Adipocyte (in vitro differentiated cells): Measurements from ENCODE around the gene ARFGEF3.
A peak's percentile ranks its signal among the peaks of the same experiment; 100 is the strongest.

Experiments
- DNase-seq: peaks from one replicate; pipeline ENCODE4 v3.0.0-alpha.2; 2015; ENCODE audit warnings: low read depth
- H3K27me3 ChIP-seq: replicated peaks from 2 replicates; pipeline ENCODE4 v1.7.0; 2013; ENCODE audit warnings: mild to moderate bottlenecking, low read length, moderate library complexity; ENCODE audit not compliant: control insufficient read depth, insufficient read depth
- H3K36me3 ChIP-seq: 2 replicates; pipeline ENCODE4 v1.7.0; 2013; ENCODE audit warnings: low read length, mild to moderate bottlenecking, moderate library complexity; ENCODE audit not compliant: control insufficient read depth, insufficient read depth, severe bottlenecking
- H3K4me1 ChIP-seq: 2 replicates; pipeline ENCODE4 v1.7.0; 2013; ENCODE audit warnings: mild to moderate bottlenecking, low read length, moderate library complexity; ENCODE audit not compliant: control insufficient read depth, insufficient read depth
- H3K4me3 ChIP-seq: 2 replicates; pipeline ENCODE4 v1.7.0; 2013; ENCODE audit warnings: mild to moderate bottlenecking, low read length, moderate library complexity
- H3K9ac ChIP-seq: 2 replicates; pipeline ENCODE4 v1.7.0; 2013; ENCODE audit warnings: mild to moderate bottlenecking, low read length, moderate library complexity
- H3K9me3 ChIP-seq: 2 replicates; pipeline ENCODE4 v1.7.0; 2013; ENCODE audit warnings: mild to moderate bottlenecking, low read length, moderate library complexity; ENCODE audit not compliant: control insufficient read depth

Gene ARFGEF3

GRCh38 chr6:138245751-138246150, 84.0 kb downstream of the ARFGEF3 start:
- Histone ChIP-seq H3K27me3 (no peaks in the 10 kb centered on the region), H3K36me3 (no peaks in the 10 kb centered on the region), H3K4me1 (peaks cover 4% of the 10 kb centered on the region), H3K9ac (no peak overlapping the region), H3K4me3 (no peak overlapping the region), H3K9me3 (no peaks in the 10 kb centered on the region)
- no peak for DNase-seq

- Histone ChIP-seq H3K4me3 (no peak overlapping the region), H3K27me3 (no peaks in the 10 kb centered on the region), H3K9ac (no peak overlapping the region), H3K4me1 (peaks cover 13% of the 10 kb centered on the region), H3K9me3 (no peaks in the 10 kb centered on the region), H3K36me3 (no peaks in the 10 kb centered on the region)
- no peak for DNase-seq
Measured at GRCh38 chr6:138246650-138247440, 85.1 kb downstream of the ARFGEF3 start.

GRCh38 chr6:138248011-138248410, 86.3 kb downstream of the ARFGEF3 start:
- no peaks in the 10 kb centered on the region for H3K27me3 ChIP-seq
- no peaks in the 10 kb centered on the region for H3K36me3 ChIP-seq
- H3K9ac ChIP-seq: no peak overlapping the region
- no peaks in the 10 kb centered on the region for H3K9me3 ChIP-seq
- H3K4me1 ChIP-seq: peaks cover 13% of the 10 kb centered on the region
- H3K4me3 ChIP-seq: no peak overlapping the region
- no peak for DNase-seq

- Histone ChIP-seq H3K9ac (no peak overlapping the region), H3K4me3 (no peak overlapping the region), H3K9me3 (no peaks in the 10 kb centered on the region), H3K36me3 (no peaks in the 10 kb centered on the region), H3K4me1 (peaks cover 13% of the 10 kb centered on the region), H3K27me3 (no peaks in the 10 kb centered on the region)
- no peak for DNase-seq
Measured at GRCh38 chr6:138248878-138249277, 87.1 kb downstream of the ARFGEF3 start.

GRCh38 chr6:138250053-138250452, 88.3 kb downstream of the ARFGEF3 start:
- no peak for DNase-seq
- Histone ChIP-seq H3K4me1 (peaks cover 13% of the 10 kb centered on the region), H3K4me3 (no peak overlapping the region), H3K27me3 (no peaks in the 10 kb centered on the region), H3K36me3 (no peaks in the 10 kb centered on the region), H3K9ac (no peak overlapping the region), H3K9me3 (no peaks in the 10 kb centered on the region)

- DNase-seq: peak; percentile 14
- Histone ChIP-seq H3K9me3 (no peaks in the 10 kb centered on the region), H3K27me3 (no peaks in the 10 kb centered on the region), H3K4me1 (peaks cover 13% of the 10 kb centered on the region), H3K9ac (no peak overlapping the region), H3K4me3 (peak overlapping the region; percentile 69), H3K36me3 (no peaks in the 10 kb centered on the region)
Measured at GRCh38 chr6:138250513-138251247, 88.9 kb downstream of the ARFGEF3 start.

GRCh38 chr6:138253731-138254130, 92.0 kb downstream of the ARFGEF3 start:
- DNase-seq: no peak
- Histone ChIP-seq H3K4me1 (peaks cover 13% of the 10 kb centered on the region), H3K9me3 (no peaks in the 10 kb centered on the region), H3K27me3 (peaks cover 3% of the 10 kb centered on the region), H3K9ac (no peak overlapping the region), H3K36me3 (no peaks in the 10 kb centered on the region), H3K4me3 (no peak overlapping the region)

GRCh38 chr6:138255443-138255842, 93.7 kb downstream of the ARFGEF3 start:
- Histone ChIP-seq H3K9me3 (no peaks in the 10 kb centered on the region), H3K4me1 (peaks cover 12% of the 10 kb centered on the region), H3K36me3 (no peaks in the 10 kb centered on the region), H3K4me3 (no peak overlapping the region), H3K27me3 (peaks cover 6% of the 10 kb centered on the region), H3K9ac (no peak overlapping the region)
- no peak for DNase-seq

GRCh38 chr6:138257638-138258040, 95.9 kb downstream of the ARFGEF3 start:
- H3K9ac ChIP-seq: no peak overlapping the region
- peaks cover 10% of the 10 kb centered on the region for H3K27me3 ChIP-seq
- H3K36me3 ChIP-seq: no peaks in the 10 kb centered on the region
- H3K9me3 ChIP-seq: no peaks in the 10 kb centered on the region
- H3K4me1 ChIP-seq: no peaks in the 10 kb centered on the region
- DNase-seq: no peak
- H3K4me3 ChIP-seq: no peak overlapping the region

GRCh38 chr6:138258197-138258596, 96.5 kb downstream of the ARFGEF3 start:
- Histone ChIP-seq H3K9ac (no peak overlapping the region), H3K36me3 (no peaks in the 10 kb centered on the region), H3K9me3 (no peaks in the 10 kb centered on the region), H3K4me3 (no peak overlapping the region), H3K4me1 (no peaks in the 10 kb centered on the region), H3K27me3 (peaks cover 10% of the 10 kb centered on the region)
- DNase-seq: no peak

- no peak overlapping the region for H3K4me3 ChIP-seq
- no peak for DNase-seq
- H3K36me3 ChIP-seq: no peaks in the 10 kb centered on the region
- peaks cover 10% of the 10 kb centered on the region for H3K27me3 ChIP-seq
- no peaks in the 10 kb centered on the region for H3K4me1 ChIP-seq
- H3K9ac ChIP-seq: no peak overlapping the region
- H3K9me3 ChIP-seq: no peaks in the 10 kb centered on the region
Measured at GRCh38 chr6:138258991-138259390, 97.3 kb downstream of the ARFGEF3 start.
